HG02884 (cell line): Measurements from ENCODE around the gene ZMAT3.
A peak's percentile ranks its signal among the peaks of the same experiment; 100 is the strongest.

Source experiments
- ATAC-seq: cut with Tn5 transposase; IDR thresholded peaks from one replicate; pipeline ENCODE4 v1.9.1; 2021; ENCODE audit warnings: mild to moderate bottlenecking, moderate library complexity; ENCODE audit not compliant: unreplicated experiment

ZMAT3 gene

DNA sequence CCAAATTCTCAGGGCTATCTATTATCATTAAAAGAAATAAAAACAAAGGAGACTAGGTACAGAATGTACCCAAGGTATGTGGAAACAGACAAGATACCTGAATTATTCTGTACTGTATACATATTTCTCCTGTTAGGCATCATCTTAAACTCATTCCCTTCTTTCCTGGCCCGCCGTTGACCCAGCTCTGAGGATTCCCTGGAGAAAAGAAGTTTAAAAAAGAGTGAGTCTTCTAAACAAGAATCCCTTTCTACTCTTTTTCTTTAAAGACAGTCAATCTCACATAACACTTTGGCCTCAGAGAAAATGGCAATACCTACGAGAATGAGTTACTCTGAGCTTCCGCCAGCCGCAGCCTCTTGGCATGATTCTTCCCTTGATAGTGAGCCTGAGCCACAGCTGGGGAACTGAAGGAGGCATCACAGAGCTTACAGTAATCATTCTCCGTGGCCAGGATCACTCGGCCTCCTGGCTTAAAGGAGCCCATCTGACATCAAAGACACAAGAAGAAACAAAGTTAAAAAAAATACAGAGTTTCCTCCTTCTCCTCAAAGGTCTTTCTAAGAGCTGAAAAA lies 44.2 kb downstream of the ZMAT3 start:
- ATAC-seq, result no peak

DNA sequence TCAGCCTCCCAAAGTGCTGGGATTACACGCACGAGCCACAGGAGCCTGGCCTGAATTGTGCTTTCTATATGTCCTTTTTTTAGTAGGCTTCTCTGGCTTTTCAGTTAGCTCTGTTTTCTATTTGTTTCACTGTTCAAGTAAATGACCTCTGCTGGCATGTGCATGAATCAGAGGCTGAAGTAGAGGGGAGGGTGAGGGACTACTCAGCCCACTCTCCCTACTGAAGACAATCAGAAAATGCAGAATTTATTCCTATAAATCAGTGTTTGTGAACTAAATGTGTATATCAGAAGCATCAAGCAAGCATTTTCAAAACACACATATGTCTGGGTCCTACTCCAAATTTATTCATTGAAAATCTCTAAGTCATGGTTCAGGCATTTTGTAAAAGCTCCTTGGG lies 45.0 kb downstream of the ZMAT3 start:
- ATAC-seq, result no peak

GRCh38 chr3:179021119-179021903 lies 50.3 kb downstream of the ZMAT3 start:
- ATAC-seq, result no peak

DNA sequence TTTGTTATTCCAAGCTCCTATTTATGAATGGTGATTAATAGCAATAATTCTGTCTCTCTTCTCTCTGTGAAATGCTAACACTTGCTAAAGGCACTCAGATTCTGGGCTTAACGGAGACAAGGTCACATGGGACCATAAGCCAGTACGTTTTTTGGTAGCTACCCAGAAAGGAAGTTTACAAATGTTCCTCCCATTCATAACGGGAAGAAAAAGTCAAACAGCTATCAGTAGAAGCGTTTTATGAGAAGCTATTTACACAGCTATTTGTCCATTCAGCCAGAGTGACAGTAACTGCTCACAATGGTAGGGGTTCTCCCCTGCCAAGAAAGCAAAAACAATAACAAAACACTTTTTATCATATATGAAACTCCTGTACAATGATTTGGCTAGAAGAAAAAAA lies 51.5 kb downstream of the ZMAT3 start:
- no peak for ATAC-seq

DNA sequence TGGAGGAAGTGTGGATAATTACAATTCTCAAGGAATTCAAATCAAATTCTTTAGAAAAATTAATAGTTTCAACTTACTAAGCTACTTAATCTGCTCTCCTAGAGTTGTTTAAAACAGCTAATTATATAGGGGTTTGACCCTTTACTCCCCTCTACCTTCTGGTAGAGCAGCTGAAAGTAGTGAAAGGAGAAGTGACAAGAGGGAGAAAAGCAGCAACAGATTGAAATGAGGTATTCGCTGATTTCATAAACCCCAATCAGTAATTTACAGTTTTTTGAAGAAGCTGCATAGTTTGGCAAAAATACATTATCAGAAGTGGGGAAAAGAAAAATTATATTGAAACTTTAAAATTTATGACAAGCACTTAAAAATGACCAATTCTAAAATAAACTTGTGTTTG lies 52.8 kb downstream of the ZMAT3 start:
- ATAC-seq, result no peak

DNA sequence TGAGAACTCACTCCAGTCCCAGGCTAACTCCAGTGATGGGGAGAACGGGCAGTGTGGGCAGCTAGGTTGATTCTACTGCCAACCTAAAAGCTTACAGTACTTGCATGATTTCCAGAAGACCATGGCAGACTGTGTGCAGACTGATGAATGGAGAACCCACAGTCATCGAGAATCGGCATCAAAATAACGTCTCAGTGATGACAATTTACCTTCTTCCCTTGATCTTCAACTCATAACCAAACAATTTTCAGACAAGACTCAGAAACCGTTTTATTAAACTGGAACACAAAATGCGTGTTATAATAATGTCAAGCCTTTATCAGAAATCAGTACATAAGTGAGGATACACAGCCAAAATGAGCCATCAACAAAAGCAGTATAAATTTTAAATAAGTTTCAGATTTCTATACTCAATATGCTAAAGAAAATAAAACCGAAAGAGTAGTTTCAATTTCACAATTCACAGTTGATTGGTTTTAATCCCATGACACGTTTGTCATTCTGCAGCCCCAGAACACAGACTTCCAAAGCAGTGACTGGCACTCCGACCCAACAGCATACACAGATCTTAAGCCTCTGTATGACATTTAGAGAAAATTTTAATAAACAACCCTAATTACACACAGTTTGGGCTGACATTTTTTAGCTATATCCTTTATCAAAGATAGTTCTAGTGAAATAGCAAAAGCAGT lies 54.5 kb downstream of the ZMAT3 start:
- peak; percentile 54 for ATAC-seq

- peak; percentile 60 for ATAC-seq
Measured at GRCh38 chr3:179015551-179016020, 56.0 kb downstream of the ZMAT3 start.

- no peak for ATAC-seq
Measured at GRCh38 chr3:179005706-179006105, 65.9 kb downstream of the ZMAT3 start.

- ATAC-seq, result no peak
Measured at GRCh38 chr3:179005213-179005612, 66.4 kb downstream of the ZMAT3 start.

DNA sequence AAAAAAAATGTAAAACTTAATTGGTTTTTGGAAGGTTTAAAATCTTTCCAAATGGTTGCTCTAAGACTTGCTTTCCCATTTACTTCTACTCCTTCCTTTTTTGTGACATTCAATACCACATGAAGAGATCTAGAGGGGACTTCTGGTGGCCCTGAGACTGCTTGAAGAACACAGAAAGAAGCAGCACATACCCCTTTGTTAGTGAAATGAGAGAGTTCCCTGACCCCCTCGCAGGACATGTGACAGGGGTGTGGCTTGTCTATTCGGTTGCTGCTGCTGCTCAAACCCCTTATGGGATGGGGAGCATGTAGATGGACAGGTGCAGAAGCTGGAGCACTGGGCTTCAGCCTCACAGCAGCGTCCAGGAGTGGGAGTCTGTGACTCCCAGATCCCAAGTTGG lies 71.0 kb downstream of the ZMAT3 start:
- ATAC-seq, result no peak

- ATAC-seq, result peak; percentile 96
Measured at GRCh38 chr3:179000144-179000543, 71.5 kb downstream of the ZMAT3 start.

DNA sequence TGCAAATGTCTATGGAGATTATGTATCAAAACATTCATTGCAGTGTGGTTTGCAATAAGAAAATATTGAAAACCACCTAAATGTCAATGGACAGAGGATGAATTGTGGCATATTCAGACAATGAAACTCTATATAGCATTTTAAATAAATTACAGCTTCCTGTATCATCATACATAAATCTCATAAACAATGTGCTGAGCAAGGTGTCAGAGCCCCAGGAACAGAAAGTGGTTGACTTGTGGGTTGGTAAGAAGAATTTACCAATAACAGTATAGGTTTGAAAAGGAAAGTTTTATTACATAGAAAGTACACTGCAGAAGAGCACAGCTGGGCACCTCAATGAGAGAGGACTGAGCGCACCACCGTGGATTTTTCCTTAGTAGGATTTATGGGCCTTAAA lies 75.2 kb downstream of the ZMAT3 start:
- no peak for ATAC-seq

GRCh38 chr3:178990293-178990692 lies 81.3 kb downstream of the ZMAT3 start:
- ATAC-seq, result no peak

GRCh38 chr3:178989821-178990220 lies 81.8 kb downstream of the ZMAT3 start:
- no peak for ATAC-seq

GRCh38 chr3:178987745-178988144 lies 83.9 kb downstream of the ZMAT3 start:
- ATAC-seq, result no peak

DNA sequence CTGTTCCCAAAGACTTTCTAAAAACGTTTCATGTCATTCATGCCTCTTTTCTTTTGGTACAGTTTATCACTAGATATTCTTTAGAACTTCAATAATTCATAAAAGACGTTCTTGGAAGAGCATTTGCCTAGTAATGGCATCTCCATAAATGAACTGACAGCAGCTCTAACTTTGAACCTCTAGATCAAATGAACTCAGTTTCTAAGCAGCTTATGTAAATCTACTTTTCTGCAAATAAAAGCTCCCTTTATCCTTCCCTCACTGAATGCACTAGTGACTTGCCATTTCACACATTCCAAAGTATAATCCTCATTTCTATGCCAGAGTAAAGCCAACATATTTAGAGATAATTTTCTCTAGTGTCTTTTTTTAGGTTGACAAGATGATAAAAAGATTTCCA lies 85.2 kb downstream of the ZMAT3 start:
- no peak for ATAC-seq

DNA sequence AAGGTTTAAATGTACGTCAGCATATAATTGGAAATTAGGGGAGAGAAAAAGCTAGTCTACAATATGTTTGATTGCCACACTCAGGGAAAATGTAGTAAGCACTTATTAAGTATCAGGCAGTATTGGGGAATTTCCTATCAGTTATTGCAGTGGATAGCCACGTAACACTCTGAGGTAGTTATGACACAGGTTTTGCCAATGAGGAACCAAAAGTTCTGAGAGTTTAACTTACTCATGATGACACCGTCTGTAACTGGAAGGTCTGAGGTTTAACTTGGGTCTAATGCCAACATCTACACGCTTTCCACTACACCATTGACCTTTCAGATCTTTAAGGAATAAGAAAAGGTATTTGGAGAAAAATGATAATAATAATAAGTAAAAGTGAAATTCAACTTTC lies 89.5 kb downstream of the ZMAT3 start:
- ATAC-seq, result peak; percentile 99

GRCh38 chr3:178975320-178975719 lies 96.3 kb downstream of the ZMAT3 start:
- no peak for ATAC-seq

DNA sequence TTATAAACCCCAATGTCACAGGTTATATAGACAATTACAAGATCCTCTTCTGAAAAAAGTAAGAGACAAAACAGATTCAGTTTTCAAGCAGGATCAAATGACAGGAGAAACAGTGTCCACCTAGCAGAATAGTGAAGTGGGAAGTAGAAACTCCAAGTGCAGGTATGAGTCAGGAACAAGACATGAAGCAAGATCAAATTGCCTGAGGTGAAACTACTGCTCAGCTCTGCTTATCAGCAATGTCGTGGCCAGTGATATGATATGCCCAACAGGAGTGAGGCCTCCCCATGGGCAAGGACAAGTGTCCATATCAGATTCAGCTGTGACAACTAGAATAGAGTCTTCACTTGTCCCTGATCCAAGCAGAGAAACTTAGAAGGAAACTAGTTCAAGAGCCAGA lies 100.0 kb downstream of the ZMAT3 start:
- ATAC-seq, result no peak

GRCh38 chr3:178969004-178969700 lies 102.5 kb downstream of the ZMAT3 start:
- peak; percentile 84 for ATAC-seq
